ENCODE measurements around the gene NUDT4.
"Not testable (repeated sequence)": the region's sequence is repeated elsewhere in the genome, so short reads cannot be mapped to it uniquely, and the experiment has no call there.

NUDT4 gene

DNA sequence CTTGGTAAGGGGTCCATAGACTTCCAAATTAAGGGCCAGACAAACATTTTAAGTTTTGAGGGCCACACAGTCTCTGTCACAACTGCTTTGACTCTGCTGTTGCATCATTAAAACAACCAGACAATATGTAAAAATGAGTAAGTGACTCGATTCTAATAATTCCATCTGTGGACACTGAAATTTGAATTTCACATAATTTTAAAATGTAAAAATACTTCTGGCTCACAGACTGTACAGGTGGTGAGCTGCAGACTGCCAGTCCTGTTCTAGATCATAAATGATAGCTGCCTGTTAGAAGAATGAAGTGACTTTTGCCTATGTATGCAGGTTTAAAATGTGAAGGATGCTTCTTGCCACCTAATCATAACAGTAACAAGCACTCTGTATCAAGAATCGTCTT is 15.7 kb downstream of the NUDT4 start:
- in situ Hi-C loops (cut with HindIII; ENCODE audit: low sequenced_read_pairs): no loop called here

DNA sequence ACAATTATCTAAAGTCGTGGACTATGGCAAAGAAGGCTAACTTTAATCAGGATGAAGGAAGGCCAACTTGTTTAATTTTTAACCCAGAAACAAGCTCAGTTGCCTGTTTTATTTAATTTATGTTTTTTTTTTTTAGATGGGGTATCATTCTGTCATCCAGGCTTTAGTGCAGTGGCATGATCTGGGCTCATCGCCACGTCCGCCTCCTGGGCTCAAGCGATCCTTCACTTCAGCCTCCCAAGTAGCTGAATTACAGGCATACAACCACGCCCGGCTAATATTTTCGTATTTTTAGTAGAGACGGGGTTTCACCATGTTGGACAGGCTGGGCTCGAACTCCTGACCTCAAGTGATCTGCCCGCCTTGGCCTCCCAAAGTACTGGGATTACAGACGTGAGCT is 19.7 kb downstream of the NUDT4 start:
- in situ Hi-C loops (cut with HindIII; ENCODE audit: low sequenced_read_pairs): no loop called here

DNA sequence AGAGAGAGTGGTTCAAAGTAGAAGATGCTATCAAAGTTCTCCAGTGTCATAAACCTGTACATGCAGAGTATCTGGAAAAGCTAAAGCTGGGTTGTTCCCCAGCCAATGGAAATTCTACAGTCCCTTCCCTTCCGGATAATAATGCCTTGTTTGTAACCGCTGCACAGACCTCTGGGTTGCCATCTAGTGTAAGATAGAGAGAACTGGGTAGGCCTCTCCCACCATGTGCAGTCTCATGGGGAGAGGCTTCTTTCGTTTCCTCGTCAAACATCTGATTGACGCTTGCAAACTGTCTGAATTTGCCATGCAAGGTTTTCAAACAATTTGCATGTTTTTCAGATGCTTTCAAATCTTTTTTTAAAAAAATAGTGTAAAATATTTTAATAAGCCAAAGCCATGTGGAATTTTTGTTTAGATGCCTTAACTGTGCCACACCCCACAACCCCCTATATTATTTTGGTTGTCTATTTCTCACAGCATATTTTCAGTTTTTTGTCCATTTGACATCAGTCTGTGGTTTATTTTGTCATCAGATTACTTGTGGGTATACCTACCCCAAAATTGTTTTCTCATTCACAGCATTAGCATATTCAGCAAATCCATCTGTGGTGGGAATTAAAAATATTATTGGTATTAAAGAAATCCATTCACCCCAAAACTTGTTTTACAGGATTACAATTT is 21.6 kb downstream of the NUDT4 start:
- in situ Hi-C loops (cut with HindIII; ENCODE audit: low sequenced_read_pairs): not testable (repeated sequence)

- in situ Hi-C loops (cut with HindIII; ENCODE audit: low sequenced_read_pairs): loop anchor here (25.0 kb wide), 1 partner anchor 590 kb away; no protein-coding TSS in a partner anchor
Measured at GRCh38 chr12:93402333-93403311, 24.9 kb downstream of the NUDT4 start.

GRCh38 chr12:93403988-93404803 is 26.5 kb downstream of the NUDT4 start:
- in situ Hi-C loops (cut with HindIII; ENCODE audit: low sequenced_read_pairs): loop anchor here (25.0 kb wide), 1 partner anchor 592 kb away; no protein-coding TSS in a partner anchor

DNA sequence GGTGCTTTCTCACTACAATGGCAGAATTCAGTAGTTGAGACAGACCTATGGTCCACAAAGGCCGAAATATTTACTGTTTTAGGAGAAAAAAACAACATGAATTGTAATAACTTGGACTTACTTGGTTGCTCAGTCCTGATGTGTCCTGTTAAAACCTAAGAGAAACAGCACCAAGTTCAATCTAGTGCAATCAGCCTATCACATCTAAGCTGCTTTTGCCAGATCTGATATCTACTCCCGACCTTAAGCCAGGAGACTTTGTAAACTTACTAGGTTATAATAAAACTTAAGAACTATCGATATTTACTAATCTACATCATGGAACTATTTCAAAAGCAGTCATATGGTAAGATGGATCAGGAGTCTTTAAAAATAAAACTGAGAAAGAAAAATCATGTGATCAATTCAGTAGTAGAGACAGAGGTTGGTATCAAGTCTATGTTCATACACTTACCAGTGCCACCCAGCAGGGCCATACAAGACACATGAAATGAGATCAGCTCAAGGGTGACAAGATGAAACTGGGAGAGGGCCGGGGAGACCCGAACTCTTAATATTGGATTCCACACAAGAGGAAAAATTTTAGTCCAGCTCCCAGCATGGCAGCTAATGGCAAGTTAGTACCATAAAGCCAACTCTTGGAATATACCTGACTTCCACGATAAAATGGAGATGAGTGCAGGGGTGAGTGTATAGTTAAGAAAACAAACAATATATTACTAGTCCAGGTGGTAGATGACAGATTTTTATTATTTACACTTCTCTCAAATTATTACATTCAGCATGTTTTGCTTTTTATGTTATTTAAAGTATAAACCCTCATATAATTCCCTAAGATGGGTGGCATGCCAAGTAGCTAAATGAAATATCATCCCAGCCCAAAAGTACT is 27.5 kb downstream of the NUDT4 start:
- in situ Hi-C loops (cut with HindIII; ENCODE audit: low sequenced_read_pairs): loop anchor here (25.0 kb wide), 1 partner anchor 593 kb away; no protein-coding TSS in a partner anchor

GRCh38 chr12:93407054-93407962 is 29.6 kb downstream of the NUDT4 start:
- in situ Hi-C loops (cut with HindIII; ENCODE audit: low sequenced_read_pairs): loop anchor here (25.0 kb wide), 1 partner anchor 595 kb away; no protein-coding TSS in a partner anchor

- in situ Hi-C loops (cut with HindIII; ENCODE audit: low sequenced_read_pairs): loop anchor here (25.0 kb wide), 1 partner anchor 596 kb away; no protein-coding TSS in a partner anchor
Measured at GRCh38 chr12:93407963-93408283, 30.2 kb downstream of the NUDT4 start.

DNA sequence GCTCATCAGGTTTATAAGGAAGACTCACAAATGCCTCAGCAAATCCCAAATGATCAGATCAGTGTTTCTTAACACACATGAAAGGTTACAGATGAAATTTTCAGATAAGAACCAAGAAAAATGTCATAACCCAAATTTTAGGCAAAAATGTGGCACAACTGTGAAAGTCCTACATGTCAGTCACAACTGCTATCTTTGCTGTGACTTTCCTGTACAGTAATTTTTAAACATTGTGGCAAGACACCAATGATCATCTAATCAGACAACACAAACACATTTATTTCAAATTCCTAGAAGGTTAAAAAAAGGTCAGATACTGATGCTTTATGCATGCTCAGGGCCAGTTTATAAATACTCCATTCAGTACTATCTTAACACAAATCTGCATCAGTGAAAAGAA is 31.1 kb downstream of the NUDT4 start:
- in situ Hi-C loops (cut with HindIII; ENCODE audit: low sequenced_read_pairs): loop anchor here (25.0 kb wide), 1 partner anchor 597 kb away; no protein-coding TSS in a partner anchor

GRCh38 chr12:93409343-93410187 is 31.8 kb downstream of the NUDT4 start:
- in situ Hi-C loops (cut with HindIII; ENCODE audit: low sequenced_read_pairs): loop anchor here (10.0 to 25.0 kb wide), 2 partner anchors 115 to 597 kb away; no protein-coding TSS in a partner anchor

- in situ Hi-C loops (cut with HindIII; ENCODE audit: low sequenced_read_pairs): loop anchor here (10.0 to 25.0 kb wide), 2 partner anchors 116 to 599 kb away; no protein-coding TSS in a partner anchor
Measured at GRCh38 chr12:93411060-93411459, 33.3 kb downstream of the NUDT4 start.

- in situ Hi-C loops (cut with HindIII; ENCODE audit: low sequenced_read_pairs): loop anchor here (10.0 to 25.0 kb wide), 2 partner anchors 118 to 600 kb away; no protein-coding TSS in a partner anchor
Measured at GRCh38 chr12:93412396-93412795, 34.7 kb downstream of the NUDT4 start.

DNA sequence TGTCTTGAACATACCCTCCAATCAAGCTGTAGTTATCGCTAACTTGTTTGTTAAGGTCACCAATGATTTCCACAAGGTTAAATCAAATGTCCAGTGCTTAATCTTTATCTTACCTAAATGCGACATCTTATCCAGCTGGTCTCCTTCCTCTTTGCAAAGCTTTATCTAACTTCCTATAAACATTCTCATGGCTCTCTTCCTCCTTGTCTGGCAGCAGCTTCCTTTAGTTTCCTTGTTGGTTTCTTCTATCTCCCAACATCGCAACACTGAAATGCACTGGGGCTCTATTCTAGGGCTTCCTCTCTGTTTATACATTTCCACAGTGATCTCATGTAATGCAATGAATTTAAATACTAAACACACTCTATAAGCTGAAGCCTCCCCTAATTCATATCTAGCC is 35.3 kb downstream of the NUDT4 start:
- in situ Hi-C loops (cut with HindIII; ENCODE audit: low sequenced_read_pairs): loop anchor here (10.0 to 25.0 kb wide), 2 partner anchors 118 to 601 kb away; no protein-coding TSS in a partner anchor

DNA sequence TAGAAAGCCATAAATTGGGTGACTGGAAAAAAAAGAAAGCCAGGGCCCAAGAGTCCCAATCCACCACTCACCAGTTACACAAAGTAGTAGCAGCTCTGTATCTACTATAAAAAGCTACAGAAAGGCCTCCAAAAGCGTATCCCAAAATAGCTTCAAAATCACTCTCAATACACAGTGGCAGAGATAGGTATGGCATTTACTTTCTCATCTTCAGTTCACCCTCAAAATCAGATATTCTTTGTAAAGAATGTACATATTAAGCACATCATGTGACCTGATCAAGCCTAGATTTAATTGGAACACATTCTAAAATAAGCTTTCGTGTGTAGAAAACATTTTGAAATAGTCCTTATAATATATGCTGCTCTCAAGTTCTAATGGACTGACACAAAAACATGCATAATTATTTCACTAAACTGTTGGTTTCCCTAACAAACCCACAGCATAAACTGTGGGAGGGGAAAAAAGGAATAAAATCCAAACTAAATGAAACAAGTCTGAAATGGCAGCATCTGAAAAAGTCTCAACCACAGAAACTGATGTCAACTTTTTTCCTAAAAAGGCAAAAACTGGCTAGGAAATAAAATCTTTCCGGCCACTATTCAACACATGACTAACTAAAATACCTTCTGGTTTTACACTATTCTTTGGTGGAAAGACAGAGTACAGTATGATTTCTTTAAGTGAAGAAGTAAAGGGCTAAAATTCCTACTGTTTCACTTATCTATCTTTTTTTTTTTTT is 38.2 kb downstream of the NUDT4 start:
- in situ Hi-C loops (cut with HindIII; ENCODE audit: low sequenced_read_pairs): loop anchor here (5.0 to 25.0 kb wide), 3 partner anchors 54 to 604 kb away; no protein-coding TSS in a partner anchor

GRCh38 chr12:93417967-93418480 is 40.3 kb downstream of the NUDT4 start:
- in situ Hi-C loops (cut with HindIII; ENCODE audit: low sequenced_read_pairs): loop anchor here (5.0 to 25.0 kb wide), 3 partner anchors 56 to 606 kb away; no protein-coding TSS in a partner anchor

DNA sequence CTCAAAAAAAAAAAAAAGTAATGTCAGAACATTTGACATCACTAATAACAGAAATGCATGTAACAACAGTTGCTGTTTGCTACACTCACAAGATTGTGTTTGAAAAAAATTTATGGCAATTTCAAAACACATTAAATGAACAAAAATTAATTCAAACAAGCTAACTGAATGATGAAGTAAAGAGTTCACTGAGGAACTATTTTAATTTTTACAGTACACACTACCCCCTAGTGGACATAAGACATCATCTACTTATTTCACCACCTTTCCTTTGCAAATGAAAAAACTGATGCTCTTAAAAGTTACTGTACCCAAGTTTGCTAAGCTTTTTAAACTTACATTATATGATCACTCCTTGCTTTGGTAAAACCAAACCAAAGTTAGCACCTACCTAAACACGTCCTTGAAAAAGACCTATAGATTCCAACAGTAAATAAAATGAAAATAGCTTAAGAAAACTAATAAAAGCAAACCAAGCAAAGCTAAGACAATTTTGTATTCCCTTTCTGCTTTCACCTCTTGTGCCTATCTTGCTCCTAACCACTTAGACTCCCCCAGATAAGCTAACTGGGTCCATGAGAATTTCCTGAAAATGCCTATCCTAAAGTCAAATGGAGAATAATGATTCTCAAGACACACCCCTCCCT is 41.8 kb downstream of the NUDT4 start:
- in situ Hi-C loops (cut with HindIII; ENCODE audit: low sequenced_read_pairs): loop anchor here (5.0 to 25.0 kb wide), 3 partner anchors 57 to 607 kb away; no protein-coding TSS in a partner anchor

Data from endothelial cell of hepatic sinusoid (primary cell).